ENCODE measurements around the gene PANK4.

Gene PANK4

GRCh38 chr1:2525572-2525919 lies 850 bp downstream of the PANK4 start:
- no peaks in the 10 kb centered on the region for H3K9me2 ChIP-seq (replicated peaks; ENCODE audit: insufficient read depth, low read length)
- 0 out of 2 replicates have a peak, but pooled peaks cover 2% of the 10 kb centered on the region for H4K20me1 ChIP-seq (ENCODE audit: low read depth, low read length)
- peak overlapping the region; percentile 78 for H3K9ac ChIP-seq (ENCODE audit: low read length)
- H3K36me3 ChIP-seq (ENCODE audit: low read length), result no peaks in the 10 kb centered on the region
- TF ChIP-seq EZH2phosphoT487 (conservative IDR thresholded peaks at IDR 0.05; ENCODE audit: low read length) (no peak), CTCF (IDR thresholded peaks at IDR 0.05; ENCODE audit: insufficient read depth, low read length, poor library complexity, severe bottlenecking) (no peak)
- H3F3A ChIP-seq (ENCODE audit: insufficient read depth), result no peaks in the 10 kb centered on the region
- H3K4me3 ChIP-seq (ENCODE audit: insufficient read depth, low read length, poor library complexity, severe bottlenecking), result peak overlapping the region; percentile 75
- peaks cover 39% of the 10 kb centered on the region for H3K79me2 ChIP-seq (ENCODE audit: insufficient read depth, low read length)
- H2AFZ ChIP-seq (ENCODE audit: low read depth, low read length, severe bottlenecking), result no peak overlapping the region
- H3K27me3 ChIP-seq (ENCODE audit: low read length), result no peaks in the 10 kb centered on the region
- H3K27ac ChIP-seq (ENCODE audit: low read depth, low read length), result no peak overlapping the region
- peak overlapping the region; percentile 69 for H3K4me2 ChIP-seq (ENCODE audit: low read depth, low read length, poor library complexity, severe bottlenecking)
- no peaks in the 10 kb centered on the region for H3K9me3 ChIP-seq (ENCODE audit: insufficient read depth, low read length)

GRCh38 chr1:2523891-2524609 lies 2.3 kb downstream of the PANK4 start:
- Histone ChIP-seq H3K27ac (ENCODE audit: low read depth, low read length) (no peak overlapping the region), H3F3A (ENCODE audit: insufficient read depth) (no peaks in the 10 kb centered on the region), H3K9me2 (replicated peaks; ENCODE audit: insufficient read depth, low read length) (no peaks in the 10 kb centered on the region), H3K27me3 (ENCODE audit: low read length) (no peaks in the 10 kb centered on the region), H4K20me1 (ENCODE audit: low read depth, low read length) (0 out of 2 replicates have a peak, but pooled peaks cover 2% of the 10 kb centered on the region), H3K4me3 (ENCODE audit: insufficient read depth, low read length, poor library complexity, severe bottlenecking) (no peak overlapping the region), H3K79me2 (ENCODE audit: insufficient read depth, low read length) (peaks cover 39% of the 10 kb centered on the region), H3K9ac (ENCODE audit: low read length) (no peak overlapping the region), H3K9me3 (ENCODE audit: insufficient read depth, low read length) (no peaks in the 10 kb centered on the region), H3K36me3 (ENCODE audit: low read length) (no peaks in the 10 kb centered on the region), H2AFZ (ENCODE audit: low read depth, low read length, severe bottlenecking) (no peak overlapping the region), H3K4me2 (ENCODE audit: low read depth, low read length, poor library complexity, severe bottlenecking) (peak overlapping the region; percentile 69)
- TF ChIP-seq CTCF (IDR thresholded peaks at IDR 0.05; ENCODE audit: insufficient read depth, low read length, poor library complexity, severe bottlenecking) (no peak), EZH2phosphoT487 (conservative IDR thresholded peaks at IDR 0.05; ENCODE audit: low read length) (no peak)

- Histone ChIP-seq H3K79me2 (ENCODE audit: insufficient read depth, low read length) (peaks cover 39% of the 10 kb centered on the region), H3K36me3 (ENCODE audit: low read length) (no peaks in the 10 kb centered on the region), H3K4me3 (ENCODE audit: insufficient read depth, low read length, poor library complexity, severe bottlenecking) (no peak overlapping the region), H3K9me3 (ENCODE audit: insufficient read depth, low read length) (no peaks in the 10 kb centered on the region), H4K20me1 (ENCODE audit: low read depth, low read length) (0 out of 2 replicates have a peak, but pooled peaks cover 2% of the 10 kb centered on the region), H3K27me3 (ENCODE audit: low read length) (no peaks in the 10 kb centered on the region), H3K27ac (ENCODE audit: low read depth, low read length) (no peak overlapping the region), H3K9ac (ENCODE audit: low read length) (no peak overlapping the region), H3K4me2 (ENCODE audit: low read depth, low read length, poor library complexity, severe bottlenecking) (no peak overlapping the region), H3K9me2 (replicated peaks; ENCODE audit: insufficient read depth, low read length) (no peaks in the 10 kb centered on the region), H2AFZ (ENCODE audit: low read depth, low read length, severe bottlenecking) (no peak overlapping the region), H3F3A (ENCODE audit: insufficient read depth) (no peaks in the 10 kb centered on the region)
- TF ChIP-seq EZH2phosphoT487 (conservative IDR thresholded peaks at IDR 0.05; ENCODE audit: low read length) (no peak), CTCF (IDR thresholded peaks at IDR 0.05; ENCODE audit: insufficient read depth, low read length, poor library complexity, severe bottlenecking) (no peak)
These were observed 3.1 kb downstream of the PANK4 start for GRCh38 chr1:2523191-2523890.
